Retinal pigment epithelial cell (primary cell): ENCODE measurements around the gene DUS1L.

Experiments
- DNase-seq: peaks from one replicate; pipeline ENCODE4 v3.0.0-alpha.2; 2010; ENCODE audit warnings: low read depth
- H3K4me3 ChIP-seq: 2 replicates; pipeline ENCODE4 v1.5.1; 2011; ENCODE audit warnings: mild to moderate bottlenecking, low read length, control low read depth, moderate library complexity
- TF ChIP-seq, protein P1 (sequence below): conservative IDR thresholded peaks from 2 replicates; pipeline ENCODE4 v1.5.1; 2011; ENCODE audit warnings: low read depth, low read length, control low read depth, inconsistent platforms

Gene DUS1L

DNA sequence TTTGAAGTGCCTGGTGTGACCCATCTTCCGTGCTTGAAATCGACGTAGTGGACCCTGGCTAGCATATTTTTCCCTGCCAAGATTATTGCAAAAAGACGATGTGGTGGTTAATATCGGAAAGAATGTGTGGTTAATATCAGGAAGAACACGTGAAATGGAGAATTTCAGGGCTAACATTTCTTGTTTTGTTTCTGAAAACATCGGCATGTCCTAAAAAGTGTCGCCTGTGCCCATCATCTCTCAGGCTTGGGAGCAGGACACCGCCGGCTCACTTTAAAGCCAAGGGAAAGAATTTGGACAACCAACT is 27.8 kb downstream of the DUS1L start:
- no peak for DNase-seq
- H3K4me3 ChIP-seq, result peak overlapping the region; percentile 25
- TF ChIP-seq, protein P1, sequence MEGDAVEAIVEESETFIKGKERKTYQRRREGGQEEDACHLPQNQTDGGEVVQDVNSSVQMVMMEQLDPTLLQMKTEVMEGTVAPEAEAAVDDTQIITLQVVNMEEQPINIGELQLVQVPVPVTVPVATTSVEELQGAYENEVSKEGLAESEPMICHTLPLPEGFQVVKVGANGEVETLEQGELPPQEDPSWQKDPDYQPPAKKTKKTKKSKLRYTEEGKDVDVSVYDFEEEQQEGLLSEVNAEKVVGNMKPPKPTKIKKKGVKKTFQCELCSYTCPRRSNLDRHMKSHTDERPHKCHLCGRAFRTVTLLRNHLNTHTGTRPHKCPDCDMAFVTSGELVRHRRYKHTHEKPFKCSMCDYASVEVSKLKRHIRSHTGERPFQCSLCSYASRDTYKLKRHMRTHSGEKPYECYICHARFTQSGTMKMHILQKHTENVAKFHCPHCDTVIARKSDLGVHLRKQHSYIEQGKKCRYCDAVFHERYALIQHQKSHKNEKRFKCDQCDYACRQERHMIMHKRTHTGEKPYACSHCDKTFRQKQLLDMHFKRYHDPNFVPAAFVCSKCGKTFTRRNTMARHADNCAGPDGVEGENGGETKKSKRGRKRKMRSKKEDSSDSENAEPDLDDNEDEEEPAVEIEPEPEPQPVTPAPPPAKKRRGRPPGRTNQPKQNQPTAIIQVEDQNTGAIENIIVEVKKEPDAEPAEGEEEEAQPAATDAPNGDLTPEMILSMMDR, result no peak

DNA sequence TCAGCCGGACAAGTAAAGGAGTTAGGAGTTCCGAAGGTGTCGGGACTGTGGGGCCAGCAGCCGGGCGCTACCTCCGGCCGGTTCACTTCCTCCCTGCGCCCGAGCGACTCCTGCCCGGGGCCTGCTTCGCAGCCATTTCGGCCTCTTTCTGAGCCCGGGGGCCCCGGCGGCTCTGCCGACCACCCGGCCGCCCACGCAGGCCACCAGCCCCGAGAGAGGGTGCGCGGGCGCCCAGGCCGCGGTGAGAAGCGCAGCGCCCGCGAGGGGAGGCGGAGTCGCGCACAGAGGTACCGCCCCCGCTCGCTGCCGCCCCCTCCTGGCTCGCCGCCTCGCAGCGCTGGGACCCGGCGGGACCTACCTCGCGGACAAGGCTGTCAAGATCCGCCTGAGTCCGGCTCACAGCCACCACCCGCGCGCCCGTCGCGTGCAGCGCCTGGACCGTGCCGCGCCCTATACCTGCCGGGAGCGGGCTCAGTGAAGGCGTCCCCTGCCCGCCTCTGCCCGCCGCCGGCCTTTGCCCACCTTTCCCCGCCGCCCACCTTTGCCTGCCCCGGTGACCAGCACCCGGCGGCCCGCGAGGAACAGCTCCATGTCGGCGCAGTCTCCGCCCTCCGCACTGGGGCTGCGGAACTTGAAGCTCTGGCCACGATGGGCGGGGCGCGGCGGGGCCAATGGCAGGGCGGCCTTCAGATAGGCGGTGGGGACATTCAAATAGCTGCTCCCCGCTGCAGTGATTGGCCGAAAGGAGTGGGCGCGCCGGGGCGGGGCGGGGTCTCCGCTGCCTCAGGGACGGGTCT is 28.3 kb downstream of the DUS1L start, which contains the start of gene DCXR:
Gene DCXR, minus strand, starts transcription at position 606 of the 797 bp plus-strand sequence. Its CDS starts 15 bp downstream, at position 591.
- H3K4me3 ChIP-seq, result peak within 1 kb of the TSS; percentile 64
- TF ChIP-seq, protein P1, result peak; percentile 62
- DNase-seq, result peak; percentile 80

DNA sequence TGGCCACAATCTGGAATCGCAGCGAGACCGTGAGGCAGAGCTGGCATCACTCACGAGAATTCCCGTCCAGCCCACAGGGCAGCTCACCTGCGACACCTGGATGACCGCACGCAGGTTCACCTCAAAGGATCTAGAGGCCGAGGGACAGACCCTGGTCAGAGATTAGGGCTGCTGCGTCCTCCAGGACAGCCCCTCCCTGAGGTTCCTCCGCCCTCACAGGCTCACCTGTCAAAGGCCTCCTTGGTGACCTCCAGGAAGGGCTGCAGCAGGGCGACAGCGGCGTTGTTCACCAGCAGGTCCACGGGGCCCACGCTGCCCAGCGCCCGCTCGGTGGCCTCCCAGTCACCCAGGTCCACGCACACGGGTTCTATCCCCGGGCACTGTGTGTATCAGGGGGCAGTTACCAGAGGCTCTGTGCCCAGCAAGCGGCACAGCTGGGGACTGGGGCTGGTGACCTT is 28.9 kb downstream of the DUS1L start:
- TF ChIP-seq, protein P1, result no peak
- H3K4me3 ChIP-seq, result peak overlapping the region; percentile 64
- no peak for DNase-seq

DNA sequence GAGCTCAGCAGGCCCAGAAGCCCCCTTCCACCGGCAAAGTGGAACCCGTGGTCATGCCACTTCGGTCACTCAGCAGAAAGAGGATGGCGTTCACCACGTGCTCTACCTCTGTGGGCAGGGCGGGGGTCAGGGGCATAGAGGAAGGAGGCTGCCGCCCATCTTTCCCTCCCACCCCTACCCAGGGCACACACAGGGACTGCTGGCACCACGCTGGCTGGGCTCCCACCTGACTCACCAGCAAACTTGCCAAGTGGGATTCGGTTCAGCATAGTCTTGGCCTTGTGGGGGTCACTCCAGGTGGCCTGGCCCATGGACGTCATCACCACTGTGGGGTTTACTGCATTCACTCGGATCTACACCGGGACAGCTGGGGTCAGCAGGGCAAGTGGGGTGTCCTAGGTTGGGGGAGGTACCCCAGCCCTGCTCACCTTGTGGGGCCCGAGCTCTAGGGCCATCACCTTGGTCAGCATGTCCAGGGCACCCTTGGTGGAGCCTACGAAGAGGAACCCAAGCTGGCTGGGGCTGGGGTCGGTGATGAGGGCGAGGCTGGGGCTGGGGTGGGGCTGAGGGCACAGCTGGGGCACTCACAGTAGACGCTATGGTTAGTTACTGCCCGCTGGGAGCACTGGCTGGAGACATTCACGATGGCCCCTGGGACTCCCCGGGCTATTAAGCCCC is 29.5 kb downstream of the DUS1L start:
- H3K4me3 ChIP-seq, result no peak overlapping the region
- TF ChIP-seq, protein P1, result no peak
- DNase-seq, result no peak

DNA sequence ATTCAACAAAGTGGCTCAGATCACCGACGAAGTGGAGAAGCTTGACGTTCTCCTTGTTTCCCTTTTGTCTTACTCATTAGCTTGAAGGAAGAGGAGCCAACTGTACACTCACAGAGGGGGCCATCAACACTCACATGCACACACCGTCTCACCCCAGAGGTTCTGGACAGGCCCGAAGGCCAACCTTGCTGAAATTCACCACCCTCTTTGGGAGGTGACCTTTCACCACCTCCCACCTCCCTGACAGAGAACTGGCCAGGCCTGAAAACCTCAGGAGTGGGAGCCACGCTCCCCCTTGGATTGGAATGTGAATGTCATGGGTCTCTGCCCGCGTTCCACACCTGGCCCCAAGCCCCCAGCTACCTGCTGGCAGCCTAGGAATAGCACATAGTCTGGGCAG is 30.1 kb downstream of the DUS1L start:
- TF ChIP-seq, protein P1, result no peak
- H3K4me3 ChIP-seq, result no peak overlapping the region
- DNase-seq, result no peak

DNA sequence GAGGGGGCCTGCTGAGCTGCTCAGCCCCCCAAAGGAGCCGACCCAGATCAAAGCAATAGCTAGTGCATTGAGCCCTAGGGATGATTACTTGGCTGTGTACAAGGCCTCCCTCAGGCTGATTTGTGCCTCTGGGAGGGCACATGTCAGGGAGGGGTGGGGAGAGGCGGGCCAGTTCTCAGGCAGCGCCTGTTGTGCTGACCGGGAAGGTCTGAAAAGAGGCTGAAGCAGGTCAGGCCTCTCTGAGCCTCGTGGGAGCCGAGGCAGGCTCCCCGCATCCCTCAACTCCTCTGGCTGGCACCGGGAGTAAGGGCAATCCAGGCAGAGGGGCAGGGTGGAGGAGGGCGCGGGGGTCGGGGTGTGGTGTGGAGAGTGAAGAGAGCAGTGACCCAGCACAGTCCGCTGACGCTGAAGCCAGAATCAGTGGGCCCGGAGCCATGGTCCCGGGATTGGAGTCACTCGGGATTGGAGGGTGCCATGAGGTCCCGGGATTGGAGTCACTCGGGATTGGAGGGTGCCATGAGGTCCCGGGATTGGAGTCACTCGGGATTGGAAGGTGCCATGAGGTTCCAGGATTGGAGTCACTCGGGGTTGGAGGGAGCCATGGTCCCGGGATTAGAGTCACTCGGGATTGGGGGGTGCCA is 31.1 kb downstream of the DUS1L start:
- TF ChIP-seq, protein P1, result no peak
- no peak overlapping the region for H3K4me3 ChIP-seq
- DNase-seq, result no peak
